HG03095 (cell line): ENCODE measurements around the gene FAM161B.
"Not testable (repeated sequence)": the region's sequence is repeated elsewhere in the genome, so short reads cannot be mapped to it uniquely, and the experiment has no call there.

Experiments
- ATAC-seq: cut with Tn5 transposase; IDR thresholded peaks from one replicate; pipeline ENCODE4 v1.9.1; 2021; ENCODE audit warnings: moderate library complexity; ENCODE audit not compliant: unreplicated experiment

The FAM161B gene

DNA sequence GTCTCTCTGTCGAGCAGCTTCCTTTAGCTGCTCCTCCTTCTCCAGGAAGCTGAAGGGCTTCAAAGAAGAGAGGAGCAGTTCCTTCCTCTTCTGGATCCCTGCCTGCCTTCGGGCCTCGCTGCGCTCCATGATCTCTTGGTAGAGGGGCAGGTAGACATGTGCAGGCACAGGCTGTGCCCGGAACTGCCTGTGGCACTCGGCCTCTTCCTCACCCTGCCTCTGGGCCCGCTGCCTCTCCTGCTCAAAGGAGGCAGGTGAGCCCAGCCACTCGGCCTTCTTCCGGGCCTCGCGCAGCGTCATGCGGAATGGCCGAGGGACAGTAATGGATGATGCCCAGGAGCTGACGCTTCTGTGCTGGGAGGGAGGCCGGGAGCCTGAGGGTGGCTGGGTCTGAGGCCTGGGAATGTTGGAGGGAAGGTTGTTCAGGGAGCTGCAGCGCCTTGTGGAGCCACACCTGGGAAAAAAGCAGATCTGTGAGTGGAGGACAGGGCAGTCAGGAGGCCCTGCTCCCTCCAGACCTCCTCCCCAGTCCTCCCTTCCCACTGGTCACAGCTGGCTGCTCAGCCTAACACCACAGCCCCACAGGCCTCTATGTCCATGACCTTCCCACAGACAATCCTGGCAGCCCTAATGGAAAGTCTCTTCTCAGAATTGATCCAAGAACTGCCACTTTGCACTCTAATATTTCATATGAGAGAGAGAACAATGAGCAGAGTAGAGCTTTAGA is 5.3 kb downstream of the FAM161B start:
- no peak for ATAC-seq

- ATAC-seq, result no peak
Observed at GRCh38 chr14:73943083-73943482, 6.8 kb downstream of the FAM161B start.

DNA sequence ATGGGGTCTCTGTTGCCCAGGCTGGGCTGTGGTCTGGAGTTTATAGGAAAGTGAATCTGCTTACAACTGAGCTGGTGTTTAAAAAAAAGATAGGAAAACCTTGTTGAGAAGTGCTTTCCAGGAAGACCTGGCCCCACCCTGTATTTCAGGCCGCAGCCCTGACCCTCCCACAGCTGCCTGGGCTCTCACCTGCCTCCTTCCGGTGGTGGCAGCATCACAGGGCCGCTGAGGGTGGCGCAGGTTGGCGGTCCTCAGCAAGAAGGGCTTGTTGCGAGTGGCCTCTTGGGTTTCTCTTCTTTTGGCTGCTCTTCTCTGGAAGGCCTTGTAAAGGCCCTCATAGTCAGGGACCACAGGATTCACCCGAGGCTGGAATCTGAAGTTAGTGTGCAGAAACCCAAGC is 7.7 kb downstream of the FAM161B start:
- ATAC-seq, result no peak

DNA sequence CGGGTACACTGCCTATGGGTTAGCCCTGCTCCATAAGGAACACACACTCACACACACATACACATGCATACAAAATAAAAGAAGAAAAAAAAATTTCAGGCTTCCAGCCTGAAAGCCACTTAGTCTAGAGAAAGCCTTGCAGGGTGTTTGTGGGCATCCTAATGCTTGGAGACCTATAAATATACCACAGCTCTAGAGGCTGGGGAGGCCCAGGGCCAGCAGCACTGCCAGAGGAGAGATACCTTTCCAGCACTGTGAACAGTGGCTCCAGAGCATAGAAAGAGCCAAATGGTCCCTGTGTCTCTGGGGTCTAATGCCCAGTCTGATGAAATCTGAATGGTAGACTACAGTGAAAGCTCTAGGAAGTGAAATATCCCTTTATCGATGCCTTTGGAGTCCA is 12.9 kb downstream of the FAM161B start:
- no peak for ATAC-seq

DNA sequence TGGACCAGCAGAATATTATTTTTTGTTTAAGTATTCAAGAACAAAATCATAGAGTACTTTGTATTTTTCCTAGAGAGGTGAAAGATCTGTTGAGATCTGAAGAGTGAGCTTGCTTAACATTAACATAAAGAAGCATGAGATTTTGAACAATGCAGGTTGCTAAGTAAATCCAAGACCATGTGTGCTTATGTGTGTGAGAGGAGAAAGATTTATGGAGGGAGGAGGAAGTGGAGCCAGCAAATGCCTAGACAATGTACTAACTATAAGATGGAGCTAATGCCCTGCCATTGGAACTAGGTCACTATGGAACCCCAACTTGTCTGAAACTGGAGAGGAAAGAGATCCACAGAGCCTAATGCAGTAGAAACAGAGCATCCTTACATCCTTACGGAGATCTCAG is 13.3 kb downstream of the FAM161B start:
- ATAC-seq, result no peak

GRCh38 chr14:73935666-73936065 is 14.2 kb downstream of the FAM161B start:
- ATAC-seq, result no peak

DNA sequence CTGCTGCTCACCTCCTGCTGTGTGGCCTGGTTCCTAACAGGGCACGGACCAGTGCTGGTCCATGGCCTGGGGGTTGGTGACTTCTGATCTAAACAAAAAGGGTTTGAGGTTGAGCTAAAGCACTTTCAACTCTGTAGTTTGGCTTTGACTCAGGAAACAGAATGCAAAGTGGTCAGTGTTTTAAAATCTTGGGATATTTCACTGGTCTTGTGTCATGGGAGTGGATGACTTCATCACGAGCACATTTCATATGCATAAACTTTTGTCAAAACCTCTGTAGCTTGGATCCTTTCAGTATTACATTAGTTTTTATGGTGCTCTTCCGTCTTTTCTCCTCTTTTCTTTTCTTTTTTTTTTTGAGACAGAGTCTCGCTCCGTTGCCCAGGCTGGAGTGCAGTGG is 25.6 kb downstream of the FAM161B start:
- ATAC-seq, result no peak

DNA sequence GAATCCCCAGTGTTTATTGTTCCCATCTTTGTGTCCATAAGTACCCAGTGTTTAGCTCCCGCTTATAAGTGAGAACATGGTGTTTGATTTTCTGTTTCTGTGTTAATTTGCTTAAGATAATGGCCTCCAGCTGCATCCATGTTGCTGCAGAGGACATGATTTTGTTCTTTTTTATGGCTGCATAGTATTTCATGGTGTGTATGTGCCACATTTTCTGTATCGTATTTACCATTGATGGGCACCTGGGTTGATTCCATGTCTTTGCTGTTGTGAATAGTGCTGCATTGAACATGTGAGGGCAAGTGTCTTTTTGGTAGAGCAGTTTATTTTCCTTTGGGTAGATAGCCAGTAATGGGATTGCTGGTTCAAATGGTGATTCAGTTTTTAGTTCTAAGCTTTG is 30.4 kb downstream of the FAM161B start:
- not testable (repeated sequence) for ATAC-seq

GRCh38 chr14:73916324-73916723 is 33.6 kb downstream of the FAM161B start:
- no peak for ATAC-seq

DNA sequence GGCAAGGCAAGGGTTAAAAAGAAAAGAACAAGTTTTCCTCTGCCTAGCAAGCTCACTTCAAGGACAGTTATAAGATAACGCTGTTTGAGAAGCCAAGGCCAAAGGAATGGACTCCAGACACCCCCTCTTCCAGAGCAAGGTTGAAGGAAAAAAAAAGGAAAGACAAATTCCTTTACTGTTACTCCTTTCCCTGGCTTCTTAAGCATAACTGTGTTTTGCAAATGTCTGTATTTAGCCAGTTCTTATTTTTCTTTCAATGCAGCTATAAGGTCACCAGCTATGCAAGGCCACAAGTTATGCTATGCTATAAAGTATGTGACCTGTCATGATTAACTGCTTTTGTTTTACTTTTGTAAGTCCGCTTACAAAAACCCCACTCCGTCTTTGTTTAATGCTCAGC is 36.6 kb downstream of the FAM161B start:
- no peak for ATAC-seq

- ATAC-seq, result no peak
Observed at GRCh38 chr14:73909681-73910080, 40.2 kb downstream of the FAM161B start.

DNA sequence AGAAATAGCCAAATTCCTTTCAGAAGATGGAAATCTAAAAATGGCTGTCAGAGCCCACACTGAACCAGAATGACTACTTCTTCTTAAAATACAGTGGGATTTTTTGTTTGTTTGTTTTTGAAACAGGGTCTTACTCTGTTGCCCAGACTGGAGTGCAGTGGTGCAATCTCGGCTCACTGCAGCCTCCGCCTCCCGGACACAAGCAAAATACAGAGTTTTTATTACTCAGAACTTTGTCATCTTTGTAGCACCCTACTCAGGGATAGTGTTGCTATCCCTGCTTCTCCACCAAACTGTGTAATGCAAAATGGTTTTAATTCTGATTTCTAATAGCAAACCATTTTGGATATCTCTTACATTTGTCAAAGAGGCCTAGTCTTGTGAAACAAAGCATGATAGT is 46.9 kb downstream of the FAM161B start:
- ATAC-seq, result no peak

GRCh38 chr14:73896521-73896920 is 53.4 kb downstream of the FAM161B start:
- ATAC-seq, result no peak

DNA sequence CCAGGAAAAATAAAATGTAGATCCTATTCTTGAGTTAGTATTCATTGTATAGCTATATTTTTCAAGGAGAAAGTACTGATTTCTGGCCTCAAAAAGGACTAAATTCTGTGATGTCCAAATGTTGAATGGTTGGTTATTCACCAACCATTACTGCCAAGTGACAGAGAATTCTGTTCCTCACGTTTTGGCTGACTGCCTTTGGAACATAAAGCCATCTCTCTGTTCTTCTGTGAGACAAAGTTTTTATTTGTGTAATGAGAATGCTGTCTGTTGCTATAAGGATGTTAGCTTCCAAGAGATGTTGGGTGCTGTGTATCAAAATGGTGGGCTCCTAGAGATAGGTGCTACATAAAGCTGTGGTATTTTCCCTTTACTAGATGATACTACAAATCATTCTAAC is 54.0 kb downstream of the FAM161B start:
- no peak for ATAC-seq

DNA sequence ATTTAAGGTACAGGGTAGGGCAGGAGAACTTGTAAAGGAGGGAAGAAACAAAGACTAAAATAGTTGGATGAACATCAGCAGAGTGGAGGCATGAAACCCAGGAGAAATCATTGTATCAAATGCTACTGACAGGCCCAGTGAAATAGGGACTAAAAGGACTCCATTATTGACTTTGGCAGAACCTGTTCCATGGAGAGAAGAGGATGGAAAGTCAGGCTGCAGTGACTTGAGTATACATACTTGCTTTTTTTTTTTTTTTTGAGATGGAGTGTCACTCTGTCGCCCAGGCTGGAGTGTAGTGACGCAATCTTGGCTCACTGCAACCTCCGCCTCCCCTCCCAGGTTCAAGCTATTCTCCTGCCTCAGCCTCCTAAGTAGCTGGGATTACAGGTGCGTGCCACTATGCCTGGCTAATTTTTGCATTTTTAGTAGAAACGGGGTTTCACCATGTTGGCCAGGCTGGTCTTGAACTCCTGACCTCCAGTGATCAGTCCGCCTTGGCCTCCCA is 55.7 kb downstream of the FAM161B start:
- ATAC-seq, result not testable (repeated sequence)

GRCh38 chr14:73889376-73889775 is 60.5 kb downstream of the FAM161B start:
- ATAC-seq, result no peak

DNA sequence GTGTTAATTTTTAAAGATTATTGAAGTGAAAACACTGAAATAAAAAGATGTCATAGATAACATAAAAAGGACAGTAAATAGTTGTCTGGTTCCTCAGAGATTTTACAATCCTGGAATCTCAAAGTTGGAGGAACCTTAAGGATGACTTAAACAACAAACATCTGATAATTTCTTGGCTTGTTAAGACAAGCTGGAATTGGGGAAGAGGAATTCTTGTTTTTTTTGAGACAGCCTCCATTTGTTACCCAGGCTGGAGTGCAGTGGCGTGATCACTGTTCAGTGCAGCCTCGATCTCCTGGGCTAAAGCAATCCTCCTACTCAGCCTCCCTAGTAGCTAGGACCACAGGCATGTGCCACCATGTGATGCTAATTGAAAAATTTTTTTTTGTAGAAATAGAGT is 60.9 kb downstream of the FAM161B start:
- no peak for ATAC-seq

DNA sequence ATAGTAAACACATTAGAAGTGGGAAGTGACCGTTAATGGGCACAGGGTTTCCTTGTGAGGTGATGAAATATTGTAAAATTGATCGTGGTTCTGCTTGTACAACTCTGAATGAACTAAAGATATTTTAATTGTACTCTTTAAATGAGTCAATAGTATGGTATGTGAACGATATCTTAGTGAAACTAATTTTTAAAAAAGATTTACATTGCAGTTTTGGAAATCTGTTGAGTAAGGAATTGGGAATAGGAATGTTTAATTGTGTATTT is 61.5 kb downstream of the FAM161B start:
- no peak for ATAC-seq

- ATAC-seq, result no peak
Observed at GRCh38 chr14:73887694-73888459, 62.0 kb downstream of the FAM161B start.

- ATAC-seq, result no peak
Observed at GRCh38 chr14:73887318-73887616, 62.6 kb downstream of the FAM161B start.

DNA sequence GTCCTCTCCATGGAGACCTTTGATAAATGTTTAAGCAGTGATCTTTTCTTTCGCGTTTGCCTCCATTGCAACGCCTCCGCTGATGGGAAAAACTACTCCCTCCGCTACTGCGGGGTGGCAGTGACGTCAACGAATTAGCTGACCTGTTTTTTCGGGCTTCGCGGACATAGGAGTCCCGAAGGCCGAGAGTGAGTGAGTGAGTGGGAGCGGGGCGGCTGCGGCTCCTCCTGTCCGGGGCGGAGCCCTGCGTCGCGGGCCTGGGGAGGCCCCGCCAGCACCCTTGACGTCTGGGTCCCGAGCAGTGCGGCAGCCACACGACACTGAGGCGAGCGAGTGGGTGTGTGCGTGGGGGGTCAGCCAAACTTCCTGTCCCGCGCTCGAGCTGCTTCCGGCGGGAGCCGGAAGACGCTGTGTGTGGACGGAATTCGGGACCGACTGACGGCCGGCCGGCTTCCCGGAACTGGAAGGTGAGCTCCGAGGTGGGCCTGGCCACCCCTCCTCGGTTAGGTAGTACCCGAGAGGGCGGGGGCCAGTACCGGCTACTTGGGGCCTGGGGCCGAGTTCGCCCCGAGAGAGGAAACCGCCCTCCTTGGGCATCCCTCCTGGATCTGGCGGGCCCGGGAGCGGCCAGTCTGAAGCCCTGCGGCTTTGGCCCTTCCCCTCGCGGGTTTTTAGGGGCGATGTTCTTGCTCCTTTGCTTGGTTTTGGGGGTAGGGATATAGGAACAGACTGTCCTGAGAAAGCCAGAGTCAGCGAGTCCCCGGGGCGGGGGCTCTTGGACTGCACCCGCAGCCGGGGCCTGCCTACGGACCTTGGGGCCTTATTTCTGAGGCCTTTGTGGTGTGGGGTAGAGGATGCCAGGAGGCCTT is 63.2 kb downstream of the FAM161B start, which contains the start of gene ZNF410:
Gene ZNF410 (plus strand): TSS at position 411 of the 869 bp plus-strand sequence. CDS start 5,317 bp downstream, outside the sequence.
- peak; percentile 94 for ATAC-seq
